Right atrium auricular region (tissue), 2 donors: ENCODE data around the gene ZNF484. TPM values are rescaled to one million over a fixed set of nuclear protein-coding genes. Genes with fewer than 3 reads are reported as not detected.
"Not testable (repeated sequence)": the region's sequence is repeated elsewhere in the genome, so short reads cannot be mapped to it uniquely, and the experiment has no call there.

Source experiments
- DNase-seq: peaks from one replicate; pipeline ENCODE4 v3.0.0-alpha.2; 2019; ENCODE audit warnings: low spot score
- H3K27ac ChIP-seq, 2 donors: fragments of 200-600 bp; sonication (generic); 1 replicate in 1 of 2; 2 replicates in 1 of 2; pipeline ENCODE4 v1.5.1; 2016 to 2019
- H3K27me3 ChIP-seq, 2 donors: fragments of 200-600 bp; sonication (generic); one replicate each; pipeline versions ENCODE4 v1.5.1 to v1.6.0; 2017 to 2019
- H3K36me3 ChIP-seq: fragments of 200-600 bp; sonication (generic); one replicate; pipeline ENCODE4 v1.5.1; 2016
- H3K4me1 ChIP-seq, 2 donors: fragments of 200-600 bp; sonication (generic); one replicate each; pipeline versions ENCODE4 v1.5.1 to v1.6.0; 2017 to 2019
- H3K4me3 ChIP-seq, 2 donors: fragments of 200-600 bp; sonication (generic); 1 replicate in 1 of 2; 2 replicates in 1 of 2; pipeline ENCODE4 v1.5.1; 2017 to 2019; ENCODE audit warnings: mild to moderate bottlenecking in 1 of 2, moderate library complexity in 1 of 2
- H3K9me3 ChIP-seq, 2 donors: fragments of 200-600 bp; sonication (generic); one replicate each; pipeline ENCODE4 v1.5.1; 2019
- total RNA-seq, 2 donors: library from RNA; depleted of rRNA; stranded (reverse); fragments of >200 nt; gene quantifications; one replicate each; pipeline ENCODE4 v1.1.0, GENCODE V29; 2016
- TF ChIP-seq, protein P1 (sequence below), 2 donors: fragments of 200-600 bp; sonication (generic); IDR thresholded peaks; one replicate each; pipeline ENCODE4 v1.5.1; 2019; ENCODE audit warnings: antibody characterized with exemption in 2 of 2

ZNF484 gene
- total RNA-seq, 2 donors from 2014 or later, result 6.6 to 7.0 TPM

DNA sequence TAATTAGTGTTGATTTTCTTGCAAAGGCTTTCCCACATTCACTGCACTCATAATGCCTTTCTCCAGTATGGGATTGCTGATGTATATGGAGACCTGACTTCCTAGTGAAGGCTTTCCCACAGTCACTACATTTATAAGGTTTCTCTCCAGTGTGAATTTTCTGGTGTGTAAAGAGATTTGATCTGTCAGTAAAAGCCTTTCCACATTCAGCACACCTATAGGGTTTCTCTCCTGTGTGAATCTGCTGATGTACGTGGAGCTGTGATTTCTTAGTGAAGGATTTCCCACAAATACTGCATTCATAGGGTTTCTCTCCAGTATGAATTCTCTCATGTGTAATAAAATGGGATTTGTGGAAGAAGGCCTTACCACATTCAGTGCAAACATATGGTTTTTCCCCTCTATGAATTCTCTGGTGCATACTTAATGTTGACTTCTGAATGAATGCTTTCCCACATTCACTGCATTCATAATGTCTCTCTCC, 31.1 kb downstream of the ZNF484 start:
- no peak overlapping the region for H3K27ac ChIP-seq
- H3K4me3 ChIP-seq, result no peak overlapping the region
- peaks cover 50% of the 10 kb centered on the region for H3K36me3 ChIP-seq
- no peak for DNase-seq
- peaks cover 31 to 68% of the 10 kb centered on the region in 2 donors for H3K9me3 ChIP-seq
- TF ChIP-seq, protein P1, sequence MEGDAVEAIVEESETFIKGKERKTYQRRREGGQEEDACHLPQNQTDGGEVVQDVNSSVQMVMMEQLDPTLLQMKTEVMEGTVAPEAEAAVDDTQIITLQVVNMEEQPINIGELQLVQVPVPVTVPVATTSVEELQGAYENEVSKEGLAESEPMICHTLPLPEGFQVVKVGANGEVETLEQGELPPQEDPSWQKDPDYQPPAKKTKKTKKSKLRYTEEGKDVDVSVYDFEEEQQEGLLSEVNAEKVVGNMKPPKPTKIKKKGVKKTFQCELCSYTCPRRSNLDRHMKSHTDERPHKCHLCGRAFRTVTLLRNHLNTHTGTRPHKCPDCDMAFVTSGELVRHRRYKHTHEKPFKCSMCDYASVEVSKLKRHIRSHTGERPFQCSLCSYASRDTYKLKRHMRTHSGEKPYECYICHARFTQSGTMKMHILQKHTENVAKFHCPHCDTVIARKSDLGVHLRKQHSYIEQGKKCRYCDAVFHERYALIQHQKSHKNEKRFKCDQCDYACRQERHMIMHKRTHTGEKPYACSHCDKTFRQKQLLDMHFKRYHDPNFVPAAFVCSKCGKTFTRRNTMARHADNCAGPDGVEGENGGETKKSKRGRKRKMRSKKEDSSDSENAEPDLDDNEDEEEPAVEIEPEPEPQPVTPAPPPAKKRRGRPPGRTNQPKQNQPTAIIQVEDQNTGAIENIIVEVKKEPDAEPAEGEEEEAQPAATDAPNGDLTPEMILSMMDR (IDR thresholded peaks at IDR 0.05), result no peak
- H3K4me1 ChIP-seq, result no peaks in the 10 kb centered on the region
- H3K27me3 ChIP-seq, result no peaks in the 10 kb centered on the region

DNA sequence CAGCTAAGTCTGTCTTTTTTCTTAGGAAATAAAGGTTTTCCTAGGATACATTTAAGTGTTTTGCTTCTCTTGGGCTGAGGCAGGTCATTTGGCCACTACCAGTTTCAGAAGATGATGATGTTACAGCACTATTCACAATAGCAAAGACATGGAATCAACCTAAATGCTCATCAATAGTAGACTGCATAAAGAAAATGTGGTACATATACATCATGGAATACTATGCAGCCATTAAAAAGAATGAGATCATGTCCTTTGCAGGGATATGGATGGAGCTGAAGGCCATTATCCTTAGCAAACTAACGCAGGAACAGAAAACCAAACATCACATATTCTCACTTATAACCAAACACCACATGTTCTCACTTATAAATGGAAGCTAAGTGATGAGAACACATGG, 39.4 kb downstream of the ZNF484 start:
- H3K9me3 ChIP-seq, result peaks cover 0 to 38% of the 10 kb centered on the region in 2 donors
- H3K36me3 ChIP-seq, H3K27me3 ChIP-seq: not testable (repeated sequence)

GRCh38 chr9:92837191-92837590, 40.6 kb downstream of the ZNF484 start:
- TF ChIP-seq, protein P1 (IDR thresholded peaks at IDR 0.05), result no peak
- Histone ChIP-seq H3K4me1 (no peaks in the 10 kb centered on the region), H3K27ac (no peak overlapping the region), H3K36me3 (no peaks in the 10 kb centered on the region), H3K9me3 (peaks cover 0 to 35% of the 10 kb centered on the region in 2 donors), H3K27me3 (no peaks in the 10 kb centered on the region), H3K4me3 (no peak overlapping the region)
- no peak for DNase-seq

More for the DNA sequence above, 39.4 kb downstream of the ZNF484 start:
- not testable (repeated sequence) for DNase-seq, H3K4me1 ChIP-seq, H3K4me3 ChIP-seq, H3K27ac ChIP-seq

GRCh38 chr9:92829420-92829819, 48.4 kb downstream of the ZNF484 start:
- Histone ChIP-seq H3K9me3 (peaks cover 0 to 8% of the 10 kb centered on the region in 2 donors), H3K4me1 (no peaks in the 10 kb centered on the region), H3K4me3 (no peak overlapping the region), H3K27ac (no peak overlapping the region), H3K36me3 (no peaks in the 10 kb centered on the region), H3K27me3 (no peaks in the 10 kb centered on the region)
- DNase-seq, result no peak
- TF ChIP-seq, protein P1 (IDR thresholded peaks at IDR 0.05), result no peak

GRCh38 chr9:92825065-92825464, 52.8 kb downstream of the ZNF484 start:
- H3K27ac ChIP-seq, H3K4me3 ChIP-seq, DNase-seq, H3K27me3 ChIP-seq, H3K36me3 ChIP-seq, H3K4me1 ChIP-seq, H3K9me3 ChIP-seq: not testable (repeated sequence)

- no peaks in the 10 kb centered on the region for H3K4me1 ChIP-seq
- no peak overlapping the region for H3K4me3 ChIP-seq
- H3K36me3 ChIP-seq, result no peaks in the 10 kb centered on the region
- H3K27ac ChIP-seq, result no peak overlapping the region
- TF ChIP-seq, protein P1 (IDR thresholded peaks at IDR 0.05), result no peak
- DNase-seq, result no peak
- no peaks in the 10 kb centered on the region for H3K9me3 ChIP-seq
- H3K27me3 ChIP-seq, result no peaks in the 10 kb centered on the region
Observed at GRCh38 chr9:92820964-92821363, 56.9 kb downstream of the ZNF484 start.

DNA sequence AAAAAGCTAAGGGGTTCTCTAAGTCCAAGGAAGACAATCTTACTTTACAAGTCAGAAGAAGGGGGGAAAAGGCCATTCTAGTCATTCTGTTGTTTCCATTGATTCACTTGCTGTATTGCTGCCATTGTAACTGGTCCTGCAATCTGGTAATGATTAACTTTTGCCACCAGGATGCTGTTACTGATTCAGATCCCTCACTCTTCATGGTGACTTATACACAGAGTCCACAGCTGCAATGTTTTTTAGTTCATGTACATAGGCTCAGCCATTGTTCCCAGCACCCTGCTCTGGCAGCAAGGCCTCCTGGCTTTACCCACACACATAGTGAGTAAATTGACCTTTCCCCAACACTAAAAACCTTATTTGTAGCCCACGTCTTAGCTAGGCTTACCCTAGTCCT, 57.9 kb downstream of the ZNF484 start:
- H3K27ac ChIP-seq, H3K4me3 ChIP-seq, DNase-seq, H3K27me3 ChIP-seq, H3K4me1 ChIP-seq, H3K36me3 ChIP-seq, H3K9me3 ChIP-seq: not testable (repeated sequence)

GRCh38 chr9:92809629-92810326, 68.1 kb downstream of the ZNF484 start:
- not testable (repeated sequence) for DNase-seq

More at GRCh38 chr9:92809629-92810326, 68.1 kb downstream of the ZNF484 start:
- Histone ChIP-seq H3K4me3 (peak overlapping the region in 1 of 2 donors; percentile 24), H3K4me1 (peaks cover 0 to 30% of the 10 kb centered on the region in 2 donors), H3K27me3 (peaks cover 19 to 44% of the 10 kb centered on the region in 2 donors)
- H3K36me3 ChIP-seq, H3K27ac ChIP-seq, H3K9me3 ChIP-seq: not testable (repeated sequence)
